GM18508 (cell line): Measurements from ENCODE around the gene DNMT3A.

ENCODE experiments used
- ATAC-seq: cut with Tn5 transposase; IDR thresholded peaks from one replicate; pipeline ENCODE4 v1.9.1; 2021; ENCODE audit warnings: moderate number of reproducible peaks; ENCODE audit not compliant: insufficient read depth, unreplicated experiment

The DNMT3A gene

GRCh38 chr2:25184254-25184653 lies 157.5 kb downstream of the DNMT3A start:
- no peak for ATAC-seq

GRCh38 chr2:25178976-25179375 lies 162.7 kb downstream of the DNMT3A start:
- ATAC-seq = no peak
